ENCODE measurements around the gene SCAP.
"Not testable (repeated sequence)": the region's sequence is repeated elsewhere in the genome, so short reads cannot be mapped to it uniquely, and the experiment has no call there.

The SCAP gene

GRCh38 chr3:47495886-47496285, 20.1 kb upstream of the SCAP start:
- no peak for TF ChIP-seq ZNF274 (IDR thresholded peaks at IDR 0.05; ENCODE audit: low read depth, low read length)
- no peak overlapping the region for H3K4me3 ChIP-seq (ENCODE audit: low read length)

- TF ChIP-seq ZNF274 (IDR thresholded peaks at IDR 0.05; ENCODE audit: low read depth, low read length), result no peak
- H3K4me3 ChIP-seq (ENCODE audit: low read length), result no peak overlapping the region
Measured at GRCh38 chr3:47495111-47495510, 19.4 kb upstream of the SCAP start.

- no peak for TF ChIP-seq ZNF274 (IDR thresholded peaks at IDR 0.05; ENCODE audit: low read depth, low read length)
- no peak overlapping the region for H3K4me3 ChIP-seq (ENCODE audit: low read length)
Measured at GRCh38 chr3:47491777-47492176, 16.0 kb upstream of the SCAP start.

GRCh38 chr3:47491186-47491585, 15.4 kb upstream of the SCAP start:
- no peak for TF ChIP-seq ZNF274 (IDR thresholded peaks at IDR 0.05; ENCODE audit: low read depth, low read length)
- no peak overlapping the region for H3K4me3 ChIP-seq (ENCODE audit: low read length)

GRCh38 chr3:47487265-47487664, 11.5 kb upstream of the SCAP start:
- H3K4me3 ChIP-seq (ENCODE audit: low read length), result no peak overlapping the region
- TF ChIP-seq ZNF274 (IDR thresholded peaks at IDR 0.05; ENCODE audit: low read depth, low read length), result no peak

GRCh38 chr3:47485812-47486211, 10.1 kb upstream of the SCAP start:
- no peak for TF ChIP-seq ZNF274 (IDR thresholded peaks at IDR 0.05; ENCODE audit: low read depth, low read length)
- no peak overlapping the region for H3K4me3 ChIP-seq (ENCODE audit: low read length)

- H3K4me3 ChIP-seq (ENCODE audit: low read length), result no peak overlapping the region
Measured at GRCh38 chr3:47482366-47482765, 6.6 kb upstream of the SCAP start.

GRCh38 chr3:47481763-47482162, 6.0 kb upstream of the SCAP start:
- H3K4me3 ChIP-seq (ENCODE audit: low read length), result not testable (repeated sequence)

More at GRCh38 chr3:47482366-47482765, 6.6 kb upstream of the SCAP start:
- no peak for TF ChIP-seq ZNF274 (IDR thresholded peaks at IDR 0.05; ENCODE audit: low read depth, low read length)

GRCh38 chr3:47480267-47480666, 4.5 kb upstream of the SCAP start:
- H3K4me3 ChIP-seq (ENCODE audit: low read length), result not testable (repeated sequence)

GRCh38 chr3:47479826-47480160, 4.1 kb upstream of the SCAP start:
- TF ChIP-seq ZNF274 (IDR thresholded peaks at IDR 0.05; ENCODE audit: low read depth, low read length), result no peak
- no peak overlapping the region for H3K4me3 ChIP-seq (ENCODE audit: low read length)

GRCh38 chr3:47478022-47478421, 2.3 kb upstream of the SCAP start:
- no peak overlapping the region for H3K4me3 ChIP-seq (ENCODE audit: low read length)
- no peak for TF ChIP-seq ZNF274 (IDR thresholded peaks at IDR 0.05; ENCODE audit: low read depth, low read length)

- H3K4me3 ChIP-seq (ENCODE audit: low read length), result peak overlapping the region; percentile 60; the same call in 1 of the 2 replicates
- TF ChIP-seq ZNF274 (IDR thresholded peaks at IDR 0.05; ENCODE audit: low read depth, low read length), result no peak
Measured at GRCh38 chr3:47476644-47477199, 981 bp upstream of the SCAP start.

- H3K4me3 ChIP-seq (ENCODE audit: low read length), result peak overlapping the region; percentile 60; the same call in 1 of the 2 replicates
- no peak for TF ChIP-seq ZNF274 (IDR thresholded peaks at IDR 0.05; ENCODE audit: low read depth, low read length)
Measured at GRCh38 chr3:47476330-47476626, 537 bp upstream of the SCAP start.

- no peak for TF ChIP-seq ZNF274 (IDR thresholded peaks at IDR 0.05; ENCODE audit: low read depth, low read length)
- peak overlapping the region; percentile 96 for H3K4me3 ChIP-seq (ENCODE audit: low read length)
Measured at GRCh38 chr3:47475029-47475569, 642 bp downstream of the SCAP start.

- no peak for TF ChIP-seq ZNF274 (IDR thresholded peaks at IDR 0.05; ENCODE audit: low read depth, low read length)
- no peak overlapping the region for H3K4me3 ChIP-seq (ENCODE audit: low read length)
Measured at GRCh38 chr3:47473391-47473790, 2.4 kb downstream of the SCAP start.

GRCh38 chr3:47469616-47470015, 6.1 kb downstream of the SCAP start:
- no peak for TF ChIP-seq ZNF274 (IDR thresholded peaks at IDR 0.05; ENCODE audit: low read depth, low read length)
- no peak overlapping the region for H3K4me3 ChIP-seq (ENCODE audit: low read length)

- not testable (repeated sequence) for H3K4me3 ChIP-seq (ENCODE audit: low read length)
Measured at GRCh38 chr3:47468315-47468714, 7.4 kb downstream of the SCAP start.

Measured in GM08714 (cell line).